ENCODE results near the gene PALD1. TPM values are rescaled to one million over a fixed set of nuclear protein-coding genes. Genes with fewer than 3 reads are reported as not detected.

The PALD1 gene
- polyA plus RNA-seq, 3 donors: 0.04 to 0.11 TPM; not detected in 1

DNA sequence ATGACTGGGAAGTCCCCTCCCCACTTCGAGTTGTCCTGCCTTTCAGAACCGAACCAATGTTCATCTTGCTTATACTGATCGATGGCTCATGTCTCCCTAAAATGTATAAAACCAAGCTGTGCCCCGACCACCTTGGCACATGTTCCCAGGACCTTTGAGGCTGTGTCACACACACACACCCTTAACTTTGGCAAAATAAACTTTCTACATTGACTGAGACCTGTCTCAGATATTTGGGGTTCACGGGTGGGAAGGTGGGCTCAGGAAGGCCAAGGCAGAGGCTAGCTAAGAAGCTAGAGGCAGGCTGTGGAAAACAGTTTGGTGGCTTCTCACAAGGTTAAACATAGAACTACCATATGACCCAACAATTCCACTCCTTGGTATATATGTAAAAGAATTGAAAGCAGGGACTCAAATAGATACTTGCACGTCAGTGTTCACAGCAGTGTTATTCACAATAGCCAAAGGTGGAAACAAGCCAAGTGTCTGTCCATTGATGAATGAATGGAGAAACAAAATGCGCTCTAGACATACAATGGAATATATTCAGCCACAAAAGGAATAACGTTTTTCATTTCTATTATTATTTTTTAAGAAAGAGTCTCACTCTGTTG is 108.6 kb downstream of the PALD1 start:
- no peak overlapping the region for H3K27ac Mint-ChIP-seq
- H3K36me3 Mint-ChIP-seq: no peaks in the 10 kb centered on the region
- Histone ChIP-seq H3K79me2 (ENCODE audit: insufficient read depth, low read length) (no peaks in the 10 kb centered on the region), H4K20me1 (ENCODE audit: insufficient read depth, low read length) (no peaks in the 10 kb centered on the region), H3K36me3 (replicated peaks in 1 of 2; ENCODE audit: control insufficient read depth in 1 of 2, insufficient read depth in 2 of 2, low read length in 2 of 2) (no peaks in the 10 kb centered on the region), H3K27me3 (ENCODE audit: control insufficient read depth in 2 of 2, insufficient read depth in 2 of 2, low read length in 2 of 2) (no peaks in the 10 kb centered on the region), H3K9me3 (replicated peaks in 1 of 2; ENCODE audit: control insufficient read depth in 1 of 2, insufficient read depth in 1 of 2, low read length in 2 of 2) (no peaks in the 10 kb centered on the region), H3K27ac (ENCODE audit: low read depth in 1 of 2, low read length in 2 of 2) (no peak overlapping the region), H2AFZ (ENCODE audit: insufficient read depth, low read depth, low read length, poor library complexity, severe bottlenecking) (no peak overlapping the region), H3K4me2 (replicated peaks; ENCODE audit: extremely low read depth, low read length, poor library complexity, severe bottlenecking) (no peak overlapping the region), H3K4me3 (replicated peaks in 1 of 3; ENCODE audit: low read depth in 2 of 3, low read length in 3 of 3) (no peak overlapping the region), H3K9ac (ENCODE audit: insufficient read depth, low read length, poor library complexity, severe bottlenecking) (no peak overlapping the region), H3K4me1 (ENCODE audit: control insufficient read depth in 1 of 2, insufficient read depth in 2 of 2, low read length in 2 of 2) (peaks cover 0 to 6% of the 10 kb centered on the region in 2 donors)
- DNase-seq: no peak
- WGBS (ENCODE audit: insufficient coverage): 91% methylated on average over 4 of the region's 8 CpGs
- peaks cover 0 to under 1% (median 0%) of the 10 kb centered on the region in 7 donors for H3K9me3 Mint-ChIP-seq
- TF ChIP-seq, protein P1, sequence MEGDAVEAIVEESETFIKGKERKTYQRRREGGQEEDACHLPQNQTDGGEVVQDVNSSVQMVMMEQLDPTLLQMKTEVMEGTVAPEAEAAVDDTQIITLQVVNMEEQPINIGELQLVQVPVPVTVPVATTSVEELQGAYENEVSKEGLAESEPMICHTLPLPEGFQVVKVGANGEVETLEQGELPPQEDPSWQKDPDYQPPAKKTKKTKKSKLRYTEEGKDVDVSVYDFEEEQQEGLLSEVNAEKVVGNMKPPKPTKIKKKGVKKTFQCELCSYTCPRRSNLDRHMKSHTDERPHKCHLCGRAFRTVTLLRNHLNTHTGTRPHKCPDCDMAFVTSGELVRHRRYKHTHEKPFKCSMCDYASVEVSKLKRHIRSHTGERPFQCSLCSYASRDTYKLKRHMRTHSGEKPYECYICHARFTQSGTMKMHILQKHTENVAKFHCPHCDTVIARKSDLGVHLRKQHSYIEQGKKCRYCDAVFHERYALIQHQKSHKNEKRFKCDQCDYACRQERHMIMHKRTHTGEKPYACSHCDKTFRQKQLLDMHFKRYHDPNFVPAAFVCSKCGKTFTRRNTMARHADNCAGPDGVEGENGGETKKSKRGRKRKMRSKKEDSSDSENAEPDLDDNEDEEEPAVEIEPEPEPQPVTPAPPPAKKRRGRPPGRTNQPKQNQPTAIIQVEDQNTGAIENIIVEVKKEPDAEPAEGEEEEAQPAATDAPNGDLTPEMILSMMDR (IDR thresholded peaks at IDR 0.05): no peak
- intact Hi-C loops (cut with micrococcal nuclease): no loop called here
- peaks cover 0 to 10% (median 6%) of the 10 kb centered on the region in 3 donors for H3K27me3 Mint-ChIP-seq (ENCODE audit: low read depth in 3 of 3)
- peaks cover 10% of the 10 kb centered on the region for H3K4me1 Mint-ChIP-seq
- no peak overlapping the region for H3K4me3 Mint-ChIP-seq

DNA sequence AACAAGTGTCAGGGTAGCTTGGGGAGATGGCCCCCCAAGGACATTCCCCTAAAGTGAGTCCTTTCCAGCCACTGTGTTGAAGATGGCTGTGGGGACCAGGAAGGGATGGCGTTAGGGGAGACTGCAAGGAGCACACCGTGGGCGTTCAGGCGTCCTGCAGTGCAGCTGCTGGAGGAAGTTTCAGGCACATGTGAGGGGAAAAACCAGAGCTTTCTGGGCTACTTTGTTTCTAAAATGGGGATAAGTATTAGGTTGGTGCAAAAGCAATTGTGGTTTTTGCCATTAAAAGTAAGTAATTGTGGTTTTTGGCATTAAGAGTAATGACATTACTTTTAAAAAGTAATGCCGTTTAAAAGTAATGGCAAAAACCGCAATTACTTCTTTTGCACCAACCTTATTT is 109.7 kb downstream of the PALD1 start:
- 3% methylated on average over 4 of the region's 6 CpGs for WGBS (ENCODE audit: insufficient coverage)
- TF ChIP-seq, protein P1 (IDR thresholded peaks at IDR 0.05): no peak
- peaks cover 19% of the 10 kb centered on the region for H3K4me1 Mint-ChIP-seq
- DNase-seq: no peak
- H3K36me3 ChIP-seq (replicated peaks in 1 of 2; ENCODE audit: control insufficient read depth in 1 of 2, insufficient read depth in 2 of 2, low read length in 2 of 2): no peaks in the 10 kb centered on the region
- H3K27ac Mint-ChIP-seq: peak overlapping the region in 2 of 7 donors; percentile 30 to 32
- intact Hi-C loops (cut with micrococcal nuclease): no loop called here
- H3K27me3 Mint-ChIP-seq (ENCODE audit: low read depth in 3 of 3): peaks cover 3 to 14% (median 6%) of the 10 kb centered on the region in 3 donors
- H3K36me3 Mint-ChIP-seq: no peaks in the 10 kb centered on the region
- no peaks in the 10 kb centered on the region for H3K9me3 ChIP-seq (replicated peaks in 1 of 2; ENCODE audit: control insufficient read depth in 1 of 2, insufficient read depth in 1 of 2, low read length in 2 of 2)
- peaks cover 0 to 2% (median 0%) of the 10 kb centered on the region in 7 donors for H3K9me3 Mint-ChIP-seq
- no peak overlapping the region for H3K4me3 ChIP-seq (replicated peaks in 1 of 3; ENCODE audit: low read depth in 2 of 3, low read length in 3 of 3)
- no peak overlapping the region for H2AFZ ChIP-seq (ENCODE audit: insufficient read depth, low read depth, low read length, poor library complexity, severe bottlenecking)
- H3K27ac ChIP-seq (ENCODE audit: low read depth in 1 of 2, low read length in 2 of 2): no peak overlapping the region
- H4K20me1 ChIP-seq (ENCODE audit: insufficient read depth, low read length): no peaks in the 10 kb centered on the region
- H3K4me3 Mint-ChIP-seq: no peak overlapping the region
- peaks cover 4 to 14% of the 10 kb centered on the region in 2 donors for H3K4me1 ChIP-seq (ENCODE audit: control insufficient read depth in 1 of 2, insufficient read depth in 2 of 2, low read length in 2 of 2)
- no peaks in the 10 kb centered on the region for H3K27me3 ChIP-seq (ENCODE audit: control insufficient read depth in 2 of 2, insufficient read depth in 2 of 2, low read length in 2 of 2)
- H3K4me2 ChIP-seq (replicated peaks; ENCODE audit: extremely low read depth, low read length, poor library complexity, severe bottlenecking): no peak overlapping the region
- H3K79me2 ChIP-seq (ENCODE audit: insufficient read depth, low read length): no peaks in the 10 kb centered on the region
- no peak overlapping the region for H3K9ac ChIP-seq (ENCODE audit: insufficient read depth, low read length, poor library complexity, severe bottlenecking)
